GM19043 (cell line): ENCODE results near the gene CCDC102A.
"Not testable (repeated sequence)": the region's sequence is repeated elsewhere in the genome, so short reads cannot be mapped to it uniquely, and the experiment has no call there.

Experiments
- ATAC-seq: cut with Tn5 transposase; IDR thresholded peaks from one replicate; pipeline ENCODE4 v1.9.1; 2021; ENCODE audit warnings: low read depth; ENCODE audit not compliant: unreplicated experiment

Gene CCDC102A

DNA sequence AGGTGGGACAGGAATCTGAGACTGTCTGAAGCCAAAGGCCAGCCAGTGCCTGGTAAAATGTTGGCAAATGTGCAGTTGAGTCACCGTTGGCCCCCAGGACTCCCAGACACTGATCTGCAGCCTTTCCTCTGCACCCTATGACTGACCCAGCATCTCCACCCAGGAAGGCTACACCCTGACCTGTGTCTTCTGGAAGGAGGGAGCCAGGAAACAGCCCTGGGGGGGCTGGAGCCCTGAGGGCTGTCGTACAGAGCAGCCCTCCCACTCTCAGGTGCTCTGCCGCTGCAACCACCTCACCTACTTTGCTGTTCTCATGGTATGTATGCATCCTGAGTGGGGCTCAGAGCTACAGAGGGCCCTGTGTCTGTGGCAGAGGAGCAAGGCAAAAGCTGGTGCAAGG, 30.1 kb upstream of the CCDC102A start:
- no peak for ATAC-seq

DNA sequence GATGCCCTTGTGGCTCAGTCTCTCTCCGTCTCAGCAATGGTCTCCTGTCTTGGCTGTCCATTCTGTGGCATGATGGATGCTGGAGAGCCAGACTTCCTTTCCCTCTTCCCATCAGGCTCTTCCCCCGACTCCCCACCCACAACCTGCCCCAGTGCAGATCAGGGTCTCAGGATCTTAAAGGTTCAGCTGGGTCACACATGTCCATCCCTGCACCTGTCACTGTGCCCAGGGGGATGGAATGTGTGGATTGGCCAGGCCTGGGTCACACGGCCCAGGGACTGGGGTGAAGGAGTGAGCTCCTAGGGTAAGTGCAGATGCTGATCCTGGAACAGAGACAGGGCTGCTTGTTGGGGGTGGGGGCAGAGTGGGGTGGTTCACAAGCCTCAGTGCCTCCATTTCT, 29.1 kb upstream of the CCDC102A start:
- no peak for ATAC-seq

DNA sequence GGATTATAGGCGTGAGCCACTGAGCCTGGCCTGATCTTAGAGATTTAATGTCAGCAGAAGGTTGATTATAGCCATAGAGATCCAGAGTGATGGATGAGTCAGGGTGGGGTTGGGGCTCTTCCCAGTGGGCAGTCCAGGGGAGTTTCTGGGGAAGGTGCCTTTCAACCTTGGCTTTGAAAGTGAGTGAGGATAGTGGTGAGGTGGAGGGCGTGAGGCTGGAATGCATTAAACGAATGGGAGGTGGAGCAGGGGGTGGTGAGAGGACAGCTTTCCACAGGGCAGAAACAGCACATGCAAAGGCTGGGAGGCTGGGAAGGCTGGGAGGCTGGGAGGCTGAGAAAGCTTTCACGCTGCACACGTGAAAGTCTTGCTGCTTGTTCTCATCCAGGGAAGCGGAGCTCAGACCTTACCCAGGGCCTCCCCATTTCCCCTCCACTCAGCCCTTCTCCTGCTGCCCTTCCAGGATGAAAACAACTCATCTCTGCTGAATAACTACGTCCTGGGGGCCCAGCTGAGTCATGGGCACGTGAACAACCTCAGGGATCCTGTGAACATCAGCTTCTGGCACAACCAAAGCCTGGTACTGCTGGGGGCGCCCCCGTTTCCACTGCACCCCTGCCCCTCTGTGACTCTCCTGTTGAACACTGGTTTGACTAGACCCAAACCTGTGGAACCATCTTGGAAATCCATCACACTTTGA, 28.4 kb upstream of the CCDC102A start:
- no peak for ATAC-seq

DNA sequence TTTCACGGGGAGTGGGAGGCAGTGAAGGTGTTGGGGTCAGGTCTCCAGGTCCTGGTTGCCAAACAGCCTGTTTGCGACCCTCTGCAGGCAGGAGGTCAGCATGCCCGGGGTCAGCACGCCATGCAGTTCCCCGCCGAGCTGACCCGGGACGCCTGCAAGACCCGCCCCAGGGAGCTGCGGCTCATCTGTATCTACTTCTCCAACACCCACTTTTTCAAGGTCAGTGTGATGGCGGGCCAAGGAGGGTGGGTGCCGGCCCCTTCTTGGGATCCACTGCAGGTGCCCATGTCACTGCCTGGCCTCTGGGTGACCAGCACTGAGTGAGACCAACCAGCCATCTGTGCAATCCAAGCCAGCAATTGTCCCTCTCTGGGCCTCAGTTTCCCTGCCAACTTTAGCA, 27.4 kb upstream of the CCDC102A start:
- ATAC-seq: no peak

DNA sequence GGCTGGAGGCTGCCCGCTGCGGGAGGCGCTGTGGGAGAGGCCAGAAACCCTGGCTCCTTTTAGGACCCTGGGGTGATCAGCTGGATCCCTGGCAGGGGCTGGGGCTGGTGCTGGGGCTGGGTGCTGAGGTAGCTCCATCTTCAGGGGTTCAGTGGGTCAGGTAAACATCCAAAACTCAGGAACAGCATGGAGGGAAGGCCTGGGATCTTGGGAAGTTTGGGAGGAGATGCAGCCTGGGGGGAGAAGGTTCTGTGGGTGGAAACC, 27.0 kb upstream of the CCDC102A start:
- no peak for ATAC-seq

DNA sequence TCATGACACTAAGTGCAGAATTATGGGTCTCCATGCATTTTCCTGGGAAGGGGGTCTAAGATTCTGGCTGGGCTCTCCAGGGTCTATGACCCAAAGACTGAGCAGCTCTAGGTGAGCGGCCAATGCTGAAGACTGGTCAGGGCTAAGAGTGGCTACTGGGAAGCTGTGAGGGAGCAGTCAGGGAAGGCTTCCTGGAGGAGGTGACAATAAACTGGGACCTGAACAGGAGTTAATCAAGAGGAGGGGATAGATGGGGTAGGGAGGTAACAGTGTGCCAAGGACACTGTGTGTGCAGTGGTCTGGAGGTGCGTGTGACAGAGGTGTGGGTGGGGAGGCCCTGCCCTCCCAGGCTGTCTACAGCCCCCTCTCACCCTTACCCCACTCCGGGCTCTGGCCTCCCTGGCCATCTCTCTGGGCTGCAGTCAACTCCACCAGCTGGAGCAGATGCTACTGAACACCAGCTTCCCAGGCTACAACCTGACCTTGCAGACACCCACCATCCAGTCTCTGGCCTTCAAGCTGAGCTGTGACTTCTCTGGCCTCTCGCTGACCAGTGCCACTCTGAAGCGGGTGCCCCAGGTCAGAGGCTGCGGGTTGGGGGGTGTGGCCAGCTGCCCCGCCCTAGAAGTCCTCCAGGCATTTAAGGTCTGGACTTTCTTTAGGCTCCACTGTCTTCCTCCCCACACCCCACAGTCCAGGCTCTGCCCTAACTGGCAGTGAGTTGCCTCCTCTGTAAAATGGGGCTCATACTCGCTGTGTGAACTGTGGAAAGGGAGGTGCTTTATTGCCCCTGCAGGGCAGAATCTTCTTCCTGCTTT, 26.5 kb upstream of the CCDC102A start:
- ATAC-seq: no peak

DNA sequence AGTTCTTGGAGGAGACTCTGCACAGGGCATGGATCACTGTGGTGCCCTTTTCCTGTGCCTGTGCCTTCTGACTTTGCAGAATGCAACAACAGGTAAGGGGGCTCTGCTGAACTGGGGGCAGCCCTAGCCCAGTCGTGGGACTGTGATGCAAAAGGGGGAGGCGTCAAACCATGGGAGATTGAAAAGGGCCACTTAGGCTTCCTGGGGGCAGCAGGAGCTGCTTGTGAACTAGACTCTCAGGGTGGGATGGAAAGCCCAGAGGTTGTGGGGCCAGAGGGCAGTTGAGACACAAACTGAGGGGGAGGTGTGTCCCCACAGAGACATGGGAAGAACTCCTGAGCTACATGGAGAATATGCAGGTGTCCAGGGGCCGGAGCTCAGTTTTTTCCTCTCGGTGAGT, 25.7 kb upstream of the CCDC102A start:
- ATAC-seq: no peak

DNA sequence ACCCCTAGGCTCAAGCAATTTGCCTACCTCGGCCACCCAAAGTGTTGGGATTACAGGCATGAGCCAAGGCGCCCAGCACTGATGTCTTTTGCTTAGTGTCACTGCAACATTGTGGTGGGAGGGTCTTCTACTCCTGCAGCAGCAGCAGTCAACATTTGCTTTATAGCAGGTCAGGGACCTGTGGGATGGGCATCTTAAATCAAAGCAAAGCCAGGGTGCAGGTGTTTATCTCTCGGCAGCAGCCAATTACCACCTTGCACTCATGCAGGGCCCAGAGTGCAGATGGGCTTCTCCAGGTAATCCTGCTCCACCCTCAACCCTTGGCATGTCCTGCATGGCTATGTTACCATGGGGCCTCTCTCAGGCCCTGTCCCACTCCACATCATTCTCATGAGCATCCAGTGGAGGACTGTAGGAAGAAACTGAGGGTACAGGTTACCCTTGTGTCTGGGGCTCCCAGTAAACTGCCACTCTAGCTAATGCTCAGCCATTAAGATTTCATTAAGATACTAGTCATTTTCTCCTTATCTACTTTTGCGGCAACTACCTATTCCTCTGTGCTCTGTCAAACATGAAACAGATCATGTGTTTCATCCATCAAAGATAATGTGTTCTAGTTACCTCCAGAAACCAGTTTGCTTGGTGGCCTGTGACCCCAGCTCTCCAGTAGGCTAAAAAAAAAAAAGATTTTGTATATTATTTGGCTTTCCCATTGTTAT, 22.9 kb upstream of the CCDC102A start:
- no peak for ATAC-seq

DNA sequence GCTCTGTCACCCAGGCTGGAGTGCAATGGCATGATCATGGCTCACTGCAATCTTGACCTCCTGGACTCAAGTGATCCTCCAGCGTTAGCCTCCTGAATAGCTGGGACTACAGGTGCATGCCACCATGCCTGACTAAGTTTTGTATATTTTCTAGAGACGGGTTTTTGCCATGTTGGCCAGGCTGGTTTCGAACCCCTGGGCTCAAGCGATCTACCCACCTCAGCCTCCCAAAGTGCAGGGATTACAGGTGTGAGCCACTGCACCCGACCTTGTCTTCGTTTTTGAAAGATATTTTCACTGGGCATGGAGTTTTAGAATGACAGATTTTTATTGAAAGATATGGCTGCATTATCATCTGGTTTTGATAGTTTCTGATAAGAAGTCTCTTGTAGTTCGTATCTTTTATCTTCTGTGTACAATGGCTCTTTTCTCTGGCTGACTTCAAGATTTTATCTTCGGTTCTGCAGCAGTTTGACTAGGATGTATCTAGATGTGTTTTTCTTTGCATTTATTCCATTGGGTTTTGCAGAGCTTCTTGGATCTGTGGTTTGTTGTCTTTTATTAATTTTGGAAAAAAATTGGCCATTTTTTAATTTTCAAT, 20.7 kb upstream of the CCDC102A start:
- ATAC-seq: no peak

DNA sequence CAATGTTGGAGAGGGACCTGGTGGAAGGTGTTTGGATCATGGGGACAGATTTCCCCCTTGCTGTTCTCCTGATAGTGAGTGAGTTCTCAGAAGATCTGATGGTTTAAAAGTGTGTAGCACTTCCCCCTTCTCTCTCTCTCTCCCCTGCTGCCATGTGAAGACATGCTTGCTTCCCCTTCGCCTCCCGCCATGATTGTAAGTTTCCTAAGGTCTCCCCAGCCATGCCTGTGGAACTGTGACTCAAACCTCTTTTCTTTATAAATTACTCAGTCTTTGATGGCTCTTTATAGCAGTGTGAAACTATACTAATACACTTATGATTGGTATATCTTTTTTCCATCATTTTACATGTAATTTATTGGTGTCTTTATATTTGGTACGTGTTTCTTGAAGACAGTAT, 19.5 kb upstream of the CCDC102A start:
- ATAC-seq: no peak

DNA sequence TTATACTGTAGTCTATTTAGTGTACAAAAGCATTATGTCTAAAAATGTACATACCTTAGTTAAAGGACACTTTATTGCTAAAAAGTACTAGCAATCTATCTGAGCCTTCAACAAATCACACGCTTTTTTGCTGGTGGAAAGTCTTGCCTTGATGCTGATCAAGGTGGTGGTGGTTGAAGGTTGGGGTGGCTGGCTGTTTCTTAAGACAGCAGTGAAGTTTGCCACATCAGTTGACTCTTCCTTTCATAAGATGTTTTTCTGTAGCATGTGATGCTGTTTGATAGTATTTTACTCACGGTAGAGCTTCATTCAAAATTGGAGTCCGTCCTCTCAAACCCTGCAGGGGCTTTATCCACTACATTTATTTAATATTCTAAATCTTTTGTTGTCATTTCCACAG, 14.7 kb upstream of the CCDC102A start:
- no peak for ATAC-seq

DNA sequence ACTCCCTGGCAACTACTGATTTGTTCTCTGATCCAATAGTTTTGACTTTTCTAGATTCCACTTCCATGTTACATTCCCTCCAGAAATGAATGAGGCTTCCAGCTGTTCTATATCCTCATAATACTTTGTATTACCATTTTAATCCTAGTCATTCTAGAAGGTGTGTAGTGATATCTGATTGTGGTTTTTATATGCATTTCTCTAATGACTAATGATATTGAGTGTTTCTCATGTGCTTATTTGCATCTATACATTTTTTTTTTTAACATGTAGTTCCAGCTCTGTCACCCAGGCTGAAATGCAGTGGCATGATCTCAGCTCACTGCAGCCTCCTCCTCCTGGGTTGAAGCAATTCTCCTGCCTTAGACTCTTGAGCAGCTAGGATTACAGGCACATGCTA, 13.4 kb upstream of the CCDC102A start:
- no peak for ATAC-seq

DNA sequence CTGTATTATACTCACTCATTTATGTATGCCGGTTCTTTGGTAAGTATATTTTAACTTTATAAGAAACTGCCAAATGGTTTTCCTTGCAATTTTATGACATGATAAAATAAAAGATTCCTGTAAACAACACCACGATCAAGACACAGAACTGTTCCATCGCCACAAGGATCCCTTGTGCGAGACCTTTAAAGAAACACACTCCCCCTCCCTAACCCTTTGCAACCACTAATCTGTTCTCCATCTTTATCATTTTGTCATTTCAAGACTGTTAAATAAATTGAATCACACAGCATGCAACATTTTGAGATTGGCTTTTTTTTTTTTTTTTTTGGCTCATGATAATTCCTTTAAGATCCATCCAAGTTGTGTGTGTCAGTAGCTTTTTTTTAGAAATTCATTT, 12.0 kb upstream of the CCDC102A start:
- ATAC-seq: no peak

DNA sequence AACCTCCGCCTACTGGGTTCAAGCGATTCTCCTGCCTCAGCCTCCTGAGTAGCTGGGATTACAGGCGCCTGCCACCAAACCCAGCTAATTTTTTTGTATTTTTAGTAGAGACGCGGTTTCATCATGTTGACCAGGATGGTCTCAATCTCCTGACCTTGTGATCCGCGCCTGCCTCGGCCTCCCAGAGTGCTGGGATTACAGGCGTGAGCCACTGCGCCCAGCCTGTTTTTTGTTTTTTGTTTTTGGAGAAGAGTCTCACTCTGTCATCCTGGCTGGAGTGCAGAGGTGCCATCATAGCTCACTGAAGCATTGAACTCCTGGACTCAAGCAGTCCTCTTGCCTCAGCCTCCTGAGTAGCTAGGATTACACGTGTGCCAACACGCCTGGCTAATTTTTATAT, 11.2 kb upstream of the CCDC102A start:
- not testable (repeated sequence) for ATAC-seq

DNA sequence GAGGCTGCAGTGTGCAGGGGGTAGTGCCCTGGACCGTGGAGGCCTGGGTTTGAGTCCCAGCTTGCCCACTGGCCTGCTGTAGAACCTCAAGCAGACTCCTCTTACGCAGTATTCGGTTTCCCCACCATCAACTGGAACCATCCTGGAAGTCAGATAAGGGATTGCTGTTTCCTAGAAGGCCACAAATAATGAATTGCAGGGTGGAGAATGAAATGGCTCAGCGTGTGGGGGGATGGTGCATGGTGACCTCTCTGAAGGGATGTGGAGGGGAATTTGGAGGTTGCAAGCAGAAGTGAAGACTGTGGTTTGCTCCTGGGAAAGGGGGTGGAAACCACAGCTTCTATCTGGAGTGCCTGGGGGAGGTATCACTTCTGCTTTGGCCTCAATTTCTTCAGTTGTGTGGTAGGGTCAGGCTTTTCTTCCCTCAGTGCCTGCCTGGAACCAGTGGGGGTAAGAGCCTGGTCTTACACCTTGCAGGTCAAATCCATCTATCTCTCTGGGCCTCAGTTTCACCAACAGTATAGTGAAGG, 7.8 kb upstream of the CCDC102A start:
- peak; percentile 82 for ATAC-seq

DNA sequence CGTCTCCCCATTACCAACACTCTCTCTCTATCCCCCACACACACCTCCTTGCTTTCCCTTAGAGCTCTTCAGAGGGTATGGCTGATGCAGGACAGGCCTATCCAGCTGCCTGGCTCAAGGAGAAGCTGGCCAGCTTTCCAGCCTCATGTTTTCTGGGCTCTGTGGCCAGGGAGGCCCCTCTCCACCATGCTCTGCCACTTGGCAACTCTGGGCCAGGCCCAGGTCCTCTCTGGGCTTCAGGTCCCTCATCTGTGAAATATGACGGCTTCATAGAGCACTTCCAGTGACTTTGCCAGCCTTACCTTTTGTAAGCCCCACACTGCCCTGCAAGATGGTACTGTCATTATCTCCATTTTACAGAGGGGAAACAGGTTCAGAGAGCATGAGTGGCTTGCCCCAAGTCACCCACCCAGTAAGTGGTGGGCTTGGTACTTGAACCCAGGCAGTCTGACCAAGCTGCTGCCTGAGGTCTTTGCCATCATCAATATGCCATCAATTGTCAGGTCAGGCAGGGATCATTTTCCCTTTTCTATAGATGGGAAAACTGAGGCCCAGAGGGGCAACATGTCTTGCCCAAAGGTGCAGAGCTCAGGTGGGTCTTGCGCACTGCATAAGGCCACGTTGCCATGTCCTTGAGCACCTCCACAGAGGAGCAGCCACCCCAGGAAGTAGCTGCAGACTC, 5.5 kb upstream of the CCDC102A start:
- no peak for ATAC-seq

DNA sequence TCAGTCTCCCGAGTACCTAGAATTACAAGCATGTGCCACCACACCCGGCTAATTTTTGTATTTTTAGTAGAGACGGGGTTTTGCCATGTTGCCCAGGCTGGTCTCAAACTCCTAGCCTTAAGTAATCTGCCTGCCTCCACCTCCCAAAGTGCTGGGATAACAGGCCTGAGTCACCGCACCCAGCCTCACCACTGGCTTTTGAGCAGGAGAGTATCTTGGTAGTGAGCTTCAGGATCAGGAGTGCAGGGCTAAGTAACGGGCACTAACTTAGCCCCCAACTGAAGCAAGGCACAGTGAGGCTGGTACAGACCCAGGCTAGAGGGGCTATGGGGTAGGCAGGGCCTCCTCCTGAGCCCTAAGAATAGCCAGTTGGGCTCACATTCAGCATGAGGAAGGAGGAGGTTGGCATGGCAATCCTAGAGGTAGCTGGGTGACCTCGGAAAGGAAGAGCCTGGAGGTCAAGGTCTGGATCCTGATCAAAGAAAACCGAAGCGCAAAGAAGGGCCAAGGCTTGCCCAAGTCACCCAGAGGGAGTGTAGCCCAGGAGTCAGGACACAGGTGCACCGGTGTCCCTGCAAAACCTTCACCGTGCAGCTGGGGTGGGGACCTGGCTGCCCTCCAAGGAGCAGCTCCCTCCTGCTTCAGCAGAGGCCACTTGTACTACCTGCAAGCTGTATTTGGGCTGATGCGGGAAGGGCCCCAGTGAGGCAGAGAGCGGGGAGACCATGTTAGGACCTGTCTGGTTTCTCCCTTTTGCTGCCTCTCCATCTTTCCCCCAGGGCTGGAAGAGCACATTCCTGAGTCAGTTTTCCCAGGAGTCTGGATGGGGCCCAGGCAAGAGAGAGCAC, 4.8 kb upstream of the CCDC102A start:
- ATAC-seq: no peak

DNA sequence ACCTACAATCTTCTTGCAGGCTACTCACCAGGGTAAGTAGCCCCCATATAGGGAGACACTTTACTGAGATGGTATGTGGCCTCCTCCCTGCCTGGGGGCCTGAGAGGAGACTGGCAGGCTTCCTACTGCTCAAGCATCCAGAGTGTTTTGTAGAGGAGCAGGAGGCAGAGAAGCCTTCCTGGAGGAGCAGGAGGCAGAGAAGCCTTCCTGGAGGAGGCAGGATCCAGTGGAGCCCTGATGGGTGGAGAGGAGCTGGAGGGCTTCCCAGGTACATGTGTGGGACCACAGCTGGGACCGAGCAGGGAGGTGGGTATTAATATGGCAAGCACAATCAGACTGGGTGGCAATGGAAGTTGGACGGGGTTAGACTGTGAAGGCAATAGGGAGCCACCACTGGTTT, 4.0 kb upstream of the CCDC102A start:
- ATAC-seq: no peak

DNA sequence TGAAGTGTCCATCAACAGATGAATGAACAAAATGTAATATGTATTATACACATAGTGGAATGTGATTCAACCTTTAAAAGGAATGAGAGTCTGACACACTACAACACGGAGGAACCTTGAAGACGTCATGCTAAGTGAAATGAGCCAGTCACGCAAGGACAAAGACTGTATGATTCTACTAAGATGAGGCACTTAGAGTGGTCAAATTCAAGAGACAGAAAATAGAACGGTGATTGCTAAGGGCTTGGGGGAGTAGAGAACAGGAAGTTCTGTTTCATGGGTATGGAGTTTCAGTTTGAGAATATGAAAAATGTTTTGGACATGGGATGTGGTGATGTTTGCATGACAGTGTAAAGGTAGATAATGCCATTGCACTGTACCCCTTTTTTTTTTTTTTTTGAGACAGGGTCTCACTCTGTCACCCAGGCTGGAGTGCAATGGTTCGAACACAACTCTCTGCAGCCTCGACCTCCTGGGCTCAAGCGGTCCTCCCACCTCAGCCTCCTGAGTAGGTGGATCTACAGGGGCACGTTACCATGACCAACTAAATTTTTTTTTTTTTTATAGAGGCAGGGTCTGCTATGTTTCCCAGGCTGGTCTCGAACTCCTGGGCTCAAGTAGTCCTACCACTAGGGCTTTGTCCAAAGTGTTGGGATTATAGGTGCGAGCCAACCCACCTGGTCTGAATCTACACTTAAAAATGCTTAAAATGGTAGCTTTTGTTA, 2.9 kb upstream of the CCDC102A start:
- peak; percentile 43 for ATAC-seq
